HG03060 (cell line): ENCODE data around the gene FITM1.

ENCODE experiments used
- ATAC-seq: cut with Tn5 transposase; IDR thresholded peaks from one replicate; pipeline ENCODE4 v1.9.1; 2021; ENCODE audit warnings: low read depth, moderate number of reproducible peaks; ENCODE audit not compliant: unreplicated experiment

The FITM1 gene

GRCh38 chr14:24179294-24179960 is 49.0 kb downstream of the FITM1 start:
- no peak for ATAC-seq

GRCh38 chr14:24179961-24180796 is 49.7 kb downstream of the FITM1 start:
- no peak for ATAC-seq

- no peak for ATAC-seq
Measured at GRCh38 chr14:24181371-24182077, 51.1 kb downstream of the FITM1 start.
